ENCODE measurements around the gene ZNF493.

GRCh38 chr19:21358768-21359451 lies 38.0 kb upstream of the ZNF493 start, which contains the start of gene ZNF738:
- TF ChIP-seq, protein P1, sequence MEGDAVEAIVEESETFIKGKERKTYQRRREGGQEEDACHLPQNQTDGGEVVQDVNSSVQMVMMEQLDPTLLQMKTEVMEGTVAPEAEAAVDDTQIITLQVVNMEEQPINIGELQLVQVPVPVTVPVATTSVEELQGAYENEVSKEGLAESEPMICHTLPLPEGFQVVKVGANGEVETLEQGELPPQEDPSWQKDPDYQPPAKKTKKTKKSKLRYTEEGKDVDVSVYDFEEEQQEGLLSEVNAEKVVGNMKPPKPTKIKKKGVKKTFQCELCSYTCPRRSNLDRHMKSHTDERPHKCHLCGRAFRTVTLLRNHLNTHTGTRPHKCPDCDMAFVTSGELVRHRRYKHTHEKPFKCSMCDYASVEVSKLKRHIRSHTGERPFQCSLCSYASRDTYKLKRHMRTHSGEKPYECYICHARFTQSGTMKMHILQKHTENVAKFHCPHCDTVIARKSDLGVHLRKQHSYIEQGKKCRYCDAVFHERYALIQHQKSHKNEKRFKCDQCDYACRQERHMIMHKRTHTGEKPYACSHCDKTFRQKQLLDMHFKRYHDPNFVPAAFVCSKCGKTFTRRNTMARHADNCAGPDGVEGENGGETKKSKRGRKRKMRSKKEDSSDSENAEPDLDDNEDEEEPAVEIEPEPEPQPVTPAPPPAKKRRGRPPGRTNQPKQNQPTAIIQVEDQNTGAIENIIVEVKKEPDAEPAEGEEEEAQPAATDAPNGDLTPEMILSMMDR (IDR thresholded peaks at IDR 0.05) = no peak
- TF ChIP-seq POLR2A (IDR thresholded peaks at IDR 0.05) = peak in 1 of 2 donors; percentile 78

Measured in adrenal gland (tissue), 5 donors.